Activated T-cell treated with anti-CD3 and anti-CD28 coated beads, Interleukin-2, amount 50 U/mL, for 24 hours (primary cell): ENCODE results near the gene LHB.
"Not testable (repeated sequence)": the region's sequence is repeated elsewhere in the genome, so short reads cannot be mapped to it uniquely, and the experiment has no call there.

Source experiments
- DNase-seq: peaks from one replicate; pipeline ENCODE4 v3.0.0-alpha.2; 2020
- H3K27ac Mint-ChIP-seq: 2 replicates; pipeline ENCODE4 v1.8.0; 2020; ENCODE audit warnings: mild to moderate bottlenecking, mixed read lengths
- H3K27me3 Mint-ChIP-seq: 2 replicates; pipeline ENCODE4 v1.8.0; 2020; ENCODE audit warnings: mixed read lengths
- H3K36me3 Mint-ChIP-seq: 2 replicates; pipeline ENCODE4 v1.8.0; 2020; ENCODE audit warnings: low read depth, mixed read lengths
- H3K4me1 Mint-ChIP-seq: 2 replicates; pipeline ENCODE4 v1.8.0; 2020; ENCODE audit warnings: low read depth, mixed read lengths
- H3K4me3 Mint-ChIP-seq: 2 replicates; pipeline ENCODE4 v1.8.0; 2020; ENCODE audit warnings: mild to moderate bottlenecking, moderate library complexity, mixed read lengths
- H3K9me3 Mint-ChIP-seq: 2 replicates; pipeline ENCODE4 v1.8.0; 2020; ENCODE audit warnings: mixed read lengths

Gene LHB

GRCh38 chr19:49049011-49049410 lies 32.1 kb upstream of the LHB start, which contains the start of gene CGB8:
Gene CGB8, minus strand, starts transcription at chr19:49049111. Its CDS starts 372 bp downstream, at chr19:49048739.
- H3K4me3 Mint-ChIP-seq, H3K9me3 Mint-ChIP-seq, H3K27me3 Mint-ChIP-seq, H3K4me1 Mint-ChIP-seq, DNase-seq, H3K36me3 Mint-ChIP-seq, H3K27ac Mint-ChIP-seq: not testable (repeated sequence)

- H3K4me1 Mint-ChIP-seq, H3K27ac Mint-ChIP-seq, H3K9me3 Mint-ChIP-seq, DNase-seq, H3K36me3 Mint-ChIP-seq, H3K27me3 Mint-ChIP-seq, H3K4me3 Mint-ChIP-seq: not testable (repeated sequence)
These were observed 26.7 kb upstream of the LHB start, which contains the start of gene CGB5 for GRCh38 chr19:49043548-49043947. Gene CGB5, plus strand, starts transcription at chr19:49043848. Its CDS starts 362 bp downstream, at chr19:49044210.

- not testable (repeated sequence) for H3K27ac Mint-ChIP-seq, H3K4me3 Mint-ChIP-seq, H3K4me1 Mint-ChIP-seq, DNase-seq, H3K27me3 Mint-ChIP-seq, H3K36me3 Mint-ChIP-seq, H3K9me3 Mint-ChIP-seq
These were observed 25.8 kb upstream of the LHB start for GRCh38 chr19:49042666-49043065.

- H3K27ac Mint-ChIP-seq: no peak overlapping the region
- no peaks in the 10 kb centered on the region for H3K36me3 Mint-ChIP-seq
- H3K4me1 Mint-ChIP-seq: no peaks in the 10 kb centered on the region
- H3K27me3 Mint-ChIP-seq: no peaks in the 10 kb centered on the region
- no peak overlapping the region for H3K4me3 Mint-ChIP-seq
- no peak for DNase-seq
- no peaks in the 10 kb centered on the region for H3K9me3 Mint-ChIP-seq
These were observed 25.3 kb upstream of the LHB start for GRCh38 chr19:49042177-49042576.

GRCh38 chr19:49039736-49040135 lies 22.8 kb upstream of the LHB start:
- H3K36me3 Mint-ChIP-seq, H3K27me3 Mint-ChIP-seq, H3K27ac Mint-ChIP-seq, H3K4me1 Mint-ChIP-seq, H3K9me3 Mint-ChIP-seq, DNase-seq, H3K4me3 Mint-ChIP-seq: not testable (repeated sequence)

- not testable (repeated sequence) for H3K27ac Mint-ChIP-seq, H3K9me3 Mint-ChIP-seq, DNase-seq
These were observed 21.8 kb upstream of the LHB start for GRCh38 chr19:49038557-49039276.

GRCh38 chr19:49038111-49038510 lies 21.2 kb upstream of the LHB start:
- DNase-seq, H3K27ac Mint-ChIP-seq, H3K27me3 Mint-ChIP-seq, H3K4me3 Mint-ChIP-seq, H3K4me1 Mint-ChIP-seq, H3K36me3 Mint-ChIP-seq, H3K9me3 Mint-ChIP-seq: not testable (repeated sequence)

More at GRCh38 chr19:49038557-49039276, 21.8 kb upstream of the LHB start:
- not testable (repeated sequence) for H3K36me3 Mint-ChIP-seq, H3K4me1 Mint-ChIP-seq, H3K27me3 Mint-ChIP-seq, H3K4me3 Mint-ChIP-seq

GRCh38 chr19:49036815-49037214 lies 19.9 kb upstream of the LHB start, which contains the start of gene CGB1:
Gene CGB1, minus strand, starts transcription at chr19:49036895. Its CDS starts 184 bp downstream, at chr19:49036711.
- not testable (repeated sequence) for H3K4me1 Mint-ChIP-seq, H3K27me3 Mint-ChIP-seq, H3K36me3 Mint-ChIP-seq, H3K9me3 Mint-ChIP-seq, H3K27ac Mint-ChIP-seq, H3K4me3 Mint-ChIP-seq
- peak; percentile 69 for DNase-seq

GRCh38 chr19:49031642-49032301 lies 14.9 kb upstream of the LHB start, which contains the start of gene CGB2:
Gene CGB2, plus strand, starts transcription at chr19:49031890. Its CDS starts 206 bp downstream, at chr19:49032096.
- peak; percentile 85 for DNase-seq
- not testable (repeated sequence) for H3K27me3 Mint-ChIP-seq, H3K4me1 Mint-ChIP-seq, H3K9me3 Mint-ChIP-seq, H3K36me3 Mint-ChIP-seq
- Mint-ChIP-seq H3K27ac (peak within 1 kb of the TSS; percentile 90), H3K4me3 (peak within 1 kb of the TSS; percentile 55)

- not testable (repeated sequence) for H3K9me3 Mint-ChIP-seq, H3K27me3 Mint-ChIP-seq, H3K4me1 Mint-ChIP-seq, H3K4me3 Mint-ChIP-seq, H3K36me3 Mint-ChIP-seq, H3K27ac Mint-ChIP-seq, DNase-seq
These were observed 13.4 kb upstream of the LHB start for GRCh38 chr19:49030323-49030722.

- not testable (repeated sequence) for H3K9me3 Mint-ChIP-seq, H3K27me3 Mint-ChIP-seq, DNase-seq, H3K4me3 Mint-ChIP-seq, H3K27ac Mint-ChIP-seq, H3K4me1 Mint-ChIP-seq, H3K36me3 Mint-ChIP-seq
These were observed 12.9 kb upstream of the LHB start for GRCh38 chr19:49029749-49030148.

GRCh38 chr19:49028686-49029085 lies 11.8 kb upstream of the LHB start:
- H3K4me1 Mint-ChIP-seq, H3K4me3 Mint-ChIP-seq, H3K9me3 Mint-ChIP-seq, H3K36me3 Mint-ChIP-seq, H3K27me3 Mint-ChIP-seq, DNase-seq, H3K27ac Mint-ChIP-seq: not testable (repeated sequence)

- not testable (repeated sequence) for H3K4me3 Mint-ChIP-seq, DNase-seq, H3K27me3 Mint-ChIP-seq, H3K9me3 Mint-ChIP-seq, H3K36me3 Mint-ChIP-seq, H3K27ac Mint-ChIP-seq
- peaks cover 14% of the 10 kb centered on the region for H3K4me1 Mint-ChIP-seq
These were observed 8.7 kb upstream of the LHB start for GRCh38 chr19:49025599-49025998.

- not testable (repeated sequence) for H3K27ac Mint-ChIP-seq, H3K36me3 Mint-ChIP-seq, DNase-seq, H3K4me3 Mint-ChIP-seq, H3K27me3 Mint-ChIP-seq, H3K9me3 Mint-ChIP-seq
- peaks cover 14% of the 10 kb centered on the region for H3K4me1 Mint-ChIP-seq
These were observed 8.2 kb upstream of the LHB start for GRCh38 chr19:49025088-49025487.

- H3K27me3 Mint-ChIP-seq, H3K9me3 Mint-ChIP-seq, H3K4me3 Mint-ChIP-seq, DNase-seq, H3K27ac Mint-ChIP-seq, H3K36me3 Mint-ChIP-seq: not testable (repeated sequence)
- H3K4me1 Mint-ChIP-seq: peaks cover 19% of the 10 kb centered on the region
These were observed 7.3 kb upstream of the LHB start, which contains the start of gene CGB3 for GRCh38 chr19:49024233-49024632. Gene CGB3, minus strand, starts transcription at chr19:49024333. Its CDS starts 362 bp downstream, at chr19:49023971.
